ENCODE results near the gene CHCHD3.

DNA sequence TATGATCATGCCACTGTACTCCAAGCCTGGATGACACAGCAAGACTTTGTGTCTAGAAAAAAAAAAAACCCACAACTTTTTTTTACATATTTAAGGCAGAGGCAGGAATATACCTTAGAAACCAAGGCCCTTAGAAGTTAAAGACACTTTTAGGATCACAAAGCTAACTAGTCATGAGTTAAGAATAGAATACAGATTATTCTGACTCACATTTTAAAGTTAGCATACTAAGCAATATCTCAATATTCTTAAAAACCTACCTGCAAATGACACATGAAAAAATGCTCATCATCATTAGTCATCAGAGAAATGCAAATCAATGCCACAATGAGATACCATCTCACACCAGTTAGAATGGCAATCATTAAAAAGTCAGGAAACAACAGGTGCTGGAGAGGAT lies 177.7 kb downstream of the CHCHD3 start:
- TF ChIP-seq, protein P1, sequence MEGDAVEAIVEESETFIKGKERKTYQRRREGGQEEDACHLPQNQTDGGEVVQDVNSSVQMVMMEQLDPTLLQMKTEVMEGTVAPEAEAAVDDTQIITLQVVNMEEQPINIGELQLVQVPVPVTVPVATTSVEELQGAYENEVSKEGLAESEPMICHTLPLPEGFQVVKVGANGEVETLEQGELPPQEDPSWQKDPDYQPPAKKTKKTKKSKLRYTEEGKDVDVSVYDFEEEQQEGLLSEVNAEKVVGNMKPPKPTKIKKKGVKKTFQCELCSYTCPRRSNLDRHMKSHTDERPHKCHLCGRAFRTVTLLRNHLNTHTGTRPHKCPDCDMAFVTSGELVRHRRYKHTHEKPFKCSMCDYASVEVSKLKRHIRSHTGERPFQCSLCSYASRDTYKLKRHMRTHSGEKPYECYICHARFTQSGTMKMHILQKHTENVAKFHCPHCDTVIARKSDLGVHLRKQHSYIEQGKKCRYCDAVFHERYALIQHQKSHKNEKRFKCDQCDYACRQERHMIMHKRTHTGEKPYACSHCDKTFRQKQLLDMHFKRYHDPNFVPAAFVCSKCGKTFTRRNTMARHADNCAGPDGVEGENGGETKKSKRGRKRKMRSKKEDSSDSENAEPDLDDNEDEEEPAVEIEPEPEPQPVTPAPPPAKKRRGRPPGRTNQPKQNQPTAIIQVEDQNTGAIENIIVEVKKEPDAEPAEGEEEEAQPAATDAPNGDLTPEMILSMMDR (IDR thresholded peaks at IDR 0.05) = no peak
- TF ChIP-seq EZH2 (IDR thresholded peaks at IDR 0.05) = no peak
- TF ChIP-seq EZH2phosphoT487 (IDR thresholded peaks at IDR 0.05) = no peak
